Prostate gland (tissue), 2 donors: ENCODE results near the gene LIPC.

Source experiments
- CTCF ChIP-seq, 4 experiments: fragments of 200-600 bp in 2 of 4; fragments of 450-650 bp in 2 of 4; sonication (generic) in 2 of 4; IDR thresholded peaks; 1 replicate in 3 of 4; 2 replicates in 1 of 4; pipeline ENCODE4 v1.5.1; 2016 to 2019; ENCODE audit warnings: antibody characterized with exemption in 4 of 4, mild to moderate bottlenecking in 2 of 4, moderate library complexity in 2 of 4
- POLR2A ChIP-seq: fragments of 450-650 bp; IDR thresholded peaks from one replicate; pipeline ENCODE4 v1.6.1; 2016; ENCODE audit warnings: antibody characterized with exemption, mild to moderate bottlenecking

GRCh38 chr15:58561321-58561720 lies 129.5 kb downstream of the LIPC start:
- TF ChIP-seq CTCF (IDR thresholded peaks at IDR 0.05), result no peak
- no peak for TF ChIP-seq POLR2A
